GM18498 (cell line): ENCODE measurements around the gene EML5.
A peak's percentile ranks its signal among the peaks of the same experiment; 100 is the strongest.

ENCODE experiments used
- ATAC-seq: cut with Tn5 transposase; IDR thresholded peaks from one replicate; pipeline ENCODE4 v1.9.1; 2021; ENCODE audit warnings: mild to moderate bottlenecking, moderate library complexity; ENCODE audit not compliant: unreplicated experiment

Gene EML5

GRCh38 chr14:88621100-88621499, 171.7 kb downstream of the EML5 start:
- no peak for ATAC-seq

- no peak for ATAC-seq
These were observed 174.3 kb downstream of the EML5 start for GRCh38 chr14:88618476-88618875.

GRCh38 chr14:88617479-88617878, 175.3 kb downstream of the EML5 start:
- ATAC-seq, result no peak

GRCh38 chr14:88616697-88617096, 176.1 kb downstream of the EML5 start:
- ATAC-seq, result no peak

GRCh38 chr14:88614218-88614907, 178.4 kb downstream of the EML5 start:
- no peak for ATAC-seq

- ATAC-seq, result no peak
These were observed 179.2 kb downstream of the EML5 start for GRCh38 chr14:88613552-88614010.

- no peak for ATAC-seq
These were observed 179.8 kb downstream of the EML5 start for GRCh38 chr14:88612981-88613380.

- ATAC-seq, result no peak
These were observed 180.9 kb downstream of the EML5 start for GRCh38 chr14:88611878-88612277.

GRCh38 chr14:88607829-88608228, 184.9 kb downstream of the EML5 start:
- ATAC-seq, result no peak

GRCh38 chr14:88605594-88605993, 187.2 kb downstream of the EML5 start:
- no peak for ATAC-seq

- ATAC-seq, result no peak
These were observed 188.5 kb downstream of the EML5 start for GRCh38 chr14:88604212-88604611.

- peak; percentile 90 for ATAC-seq
These were observed 192.9 kb downstream of the EML5 start for GRCh38 chr14:88599761-88600439.

- ATAC-seq, result peak; percentile 36
These were observed 193.4 kb downstream of the EML5 start for GRCh38 chr14:88599326-88599725.

GRCh38 chr14:88598097-88598675, 194.6 kb downstream of the EML5 start:
- ATAC-seq, result no peak

GRCh38 chr14:88597601-88598000, 195.2 kb downstream of the EML5 start:
- ATAC-seq, result no peak

- ATAC-seq, result no peak
These were observed 195.7 kb downstream of the EML5 start for GRCh38 chr14:88597038-88597437.

GRCh38 chr14:88592031-88592430, 200.7 kb downstream of the EML5 start:
- no peak for ATAC-seq

GRCh38 chr14:88590173-88590572, 202.6 kb downstream of the EML5 start:
- ATAC-seq, result no peak

GRCh38 chr14:88588081-88588480, 204.7 kb downstream of the EML5 start:
- no peak for ATAC-seq

GRCh38 chr14:88584451-88584850, 208.3 kb downstream of the EML5 start:
- no peak for ATAC-seq

- no peak for ATAC-seq
These were observed 216.5 kb downstream of the EML5 start for GRCh38 chr14:88576222-88576621.

- ATAC-seq, result no peak
These were observed 220.6 kb downstream of the EML5 start for GRCh38 chr14:88572117-88572516.
